Natural killer cell (primary cell): Measurements from ENCODE around the gene CSNK1A1. TPM values are rescaled to one million over a fixed set of nuclear protein-coding genes. Genes with fewer than 3 reads are reported as not detected.

ENCODE experiments used
- ATAC-seq, 3 donors: fragments of 150-1000 bp in 2 of 3; fragments of 200-7000 bp in 1 of 3; cut with Tn5 transposase; 1 replicate in 1 of 3; 2 replicates in 2 of 3; pipeline ENCODE4 v1.10.0; 2021; ENCODE audit warnings: mild to moderate bottlenecking in 2 of 3, moderate library complexity in 2 of 3
- DNase-seq, 2 donors: peaks; one replicate each; pipeline versions ENCODE4 v3.0.0 to v3.0.0-alpha.2; 2013 to 2021; ENCODE audit warnings: mixed read lengths in 1 of 2
- H3K27ac ChIP-seq: one replicate; pipeline ENCODE4 v1.5.1; 2013; ENCODE audit warnings: mild to moderate bottlenecking, low read length
- H3K27me3 ChIP-seq: one replicate; pipeline ENCODE4 v1.6.1; 2013; ENCODE audit warnings: low read length; ENCODE audit not compliant: control insufficient read depth, insufficient read depth
- H3K36me3 ChIP-seq: one replicate; pipeline ENCODE4 v1.6.1; 2013; ENCODE audit warnings: low read length; ENCODE audit not compliant: control insufficient read depth, insufficient read depth
- H3K4me1 ChIP-seq: one replicate; pipeline ENCODE4 v1.6.1; 2013; ENCODE audit warnings: low read length; ENCODE audit not compliant: control insufficient read depth, insufficient read depth
- H3K4me3 ChIP-seq: one replicate; pipeline ENCODE4 v1.5.1; 2013; ENCODE audit warnings: low read length
- H3K9me3 ChIP-seq: one replicate; pipeline ENCODE4 v1.6.1; 2013; ENCODE audit warnings: low read length; ENCODE audit not compliant: control insufficient read depth, insufficient read depth
- H3K27ac Mint-ChIP-seq, 2 donors: one replicate each; pipeline ENCODE4 v1.8.0; 2022; ENCODE audit warnings: mild to moderate bottlenecking in 2 of 2, mixed read lengths in 2 of 2, moderate library complexity in 1 of 2
- H3K27me3 Mint-ChIP-seq, 2 donors: one replicate each; pipeline ENCODE4 v1.8.0; 2022; ENCODE audit warnings: low read depth in 2 of 2, mixed read lengths in 2 of 2
- H3K36me3 Mint-ChIP-seq: one replicate; pipeline ENCODE4 v1.8.0; 2022; ENCODE audit warnings: mixed read lengths
- H3K4me1 Mint-ChIP-seq, 2 donors: one replicate each; pipeline ENCODE4 v1.8.0; 2022; ENCODE audit warnings: mixed read lengths in 2 of 2
- H3K4me3 Mint-ChIP-seq: one replicate; pipeline ENCODE4 v1.8.0; 2022; ENCODE audit warnings: mild to moderate bottlenecking, moderate library complexity, mixed read lengths
- H3K9me3 Mint-ChIP-seq, 2 donors: one replicate each; pipeline ENCODE4 v1.8.0; 2022; ENCODE audit warnings: mixed read lengths in 2 of 2
- CTCF ChIP-seq: fragments of 200-600 bp; IDR thresholded peaks from one replicate; pipeline ENCODE4 v1.8.0; 2022; ENCODE audit warnings: antibody characterized with exemption
- WGBS: methylation state at CpG from one replicate; pipeline ENCODE4 v1.1.7; 2013; ENCODE audit warnings: missing lambda C conversion rate; ENCODE audit not compliant: insufficient coverage; 5-methylcytosine and 5-hydroxymethylcytosine counted together
- intact Hi-C: fragments of 100-400 bp; cut with micrococcal nuclease; formaldehyde crosslinking; loops from one replicate; pipeline ENCODE4 v1.14.2; 2022
- total RNA-seq, 4 donors: library from RNA; stranded (reverse); fragments of 120-200 nt in 1 of 4; gene quantifications; one replicate each; pipeline versions ENCODE4 v1.2.3 to v1.2.4, GENCODE V29; 2013 to 2022

CSNK1A1 gene
- total RNA-seq, 3 donors from 2014 or later (not counting 1 experiment from before 2014, with no cell fraction given), result 183 to 209 (median 206) TPM

DNA sequence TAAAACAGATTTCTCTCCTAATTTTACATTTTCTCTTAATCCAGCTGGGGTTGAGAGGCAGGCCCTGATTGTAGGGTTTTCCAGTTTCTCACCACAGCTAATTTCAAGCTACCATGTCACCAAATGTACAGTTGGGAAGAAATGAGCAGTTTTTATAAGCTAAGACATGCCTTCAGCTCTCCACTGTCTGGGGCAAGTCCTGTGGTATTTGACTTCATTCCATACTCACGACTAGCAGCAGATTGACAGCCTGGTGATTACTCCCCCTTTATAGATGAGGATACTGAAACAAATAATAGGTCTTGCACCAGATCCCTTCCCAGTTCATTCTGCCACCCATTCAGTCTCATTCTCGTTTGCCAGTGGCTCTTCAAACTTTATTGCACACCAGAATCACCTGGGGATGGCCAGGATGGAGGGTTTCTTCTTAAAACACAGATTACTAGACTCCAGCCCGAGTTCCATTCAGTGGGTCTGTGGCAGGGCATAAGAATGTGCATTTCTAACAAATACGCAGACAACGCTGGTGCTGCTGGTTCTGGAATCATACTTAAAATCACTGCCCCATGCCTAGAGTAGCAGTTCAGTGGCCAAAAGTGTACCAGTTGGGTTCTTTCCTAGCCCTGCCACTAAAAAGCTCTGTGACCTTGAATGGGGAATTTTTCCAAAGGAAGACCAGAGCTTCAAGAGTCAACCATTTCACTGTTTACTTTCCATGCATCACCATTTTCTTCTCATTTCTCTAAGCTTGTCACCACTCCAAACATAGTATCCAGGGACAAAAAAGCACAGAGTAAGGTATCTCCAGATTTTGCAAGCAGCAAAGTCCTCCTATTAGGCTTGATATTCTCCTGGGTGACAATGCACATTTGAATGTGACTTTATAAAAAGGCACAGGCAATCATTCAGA is 64.3 kb downstream of the CSNK1A1 start:
- intact Hi-C loops, result no loop called here
- DNase-seq (no peak), ATAC-seq (no peak)
- no peak overlapping the region for H3K27ac Mint-ChIP-seq
- H3K27me3 Mint-ChIP-seq, result peaks cover under 1 to 2% of the 10 kb centered on the region in 2 donors
- H3K4me3 ChIP-seq, result no peak overlapping the region
- no peaks in the 10 kb centered on the region for H3K9me3 ChIP-seq
- peaks cover 0 to 13% of the 10 kb centered on the region in 2 donors for H3K4me1 Mint-ChIP-seq
- no peak overlapping the region for H3K27ac ChIP-seq
- H3K4me3 Mint-ChIP-seq, result no peak overlapping the region
- H3K27me3 ChIP-seq, result no peaks in the 10 kb centered on the region
- no peak for TF ChIP-seq CTCF
- 88% methylated on average over 5 of the region's 5 CpGs for WGBS
- H3K36me3 Mint-ChIP-seq, result no peaks in the 10 kb centered on the region
- no peaks in the 10 kb centered on the region for H3K9me3 Mint-ChIP-seq
- no peaks in the 10 kb centered on the region for H3K4me1 ChIP-seq
- no peaks in the 10 kb centered on the region for H3K36me3 ChIP-seq

DNA sequence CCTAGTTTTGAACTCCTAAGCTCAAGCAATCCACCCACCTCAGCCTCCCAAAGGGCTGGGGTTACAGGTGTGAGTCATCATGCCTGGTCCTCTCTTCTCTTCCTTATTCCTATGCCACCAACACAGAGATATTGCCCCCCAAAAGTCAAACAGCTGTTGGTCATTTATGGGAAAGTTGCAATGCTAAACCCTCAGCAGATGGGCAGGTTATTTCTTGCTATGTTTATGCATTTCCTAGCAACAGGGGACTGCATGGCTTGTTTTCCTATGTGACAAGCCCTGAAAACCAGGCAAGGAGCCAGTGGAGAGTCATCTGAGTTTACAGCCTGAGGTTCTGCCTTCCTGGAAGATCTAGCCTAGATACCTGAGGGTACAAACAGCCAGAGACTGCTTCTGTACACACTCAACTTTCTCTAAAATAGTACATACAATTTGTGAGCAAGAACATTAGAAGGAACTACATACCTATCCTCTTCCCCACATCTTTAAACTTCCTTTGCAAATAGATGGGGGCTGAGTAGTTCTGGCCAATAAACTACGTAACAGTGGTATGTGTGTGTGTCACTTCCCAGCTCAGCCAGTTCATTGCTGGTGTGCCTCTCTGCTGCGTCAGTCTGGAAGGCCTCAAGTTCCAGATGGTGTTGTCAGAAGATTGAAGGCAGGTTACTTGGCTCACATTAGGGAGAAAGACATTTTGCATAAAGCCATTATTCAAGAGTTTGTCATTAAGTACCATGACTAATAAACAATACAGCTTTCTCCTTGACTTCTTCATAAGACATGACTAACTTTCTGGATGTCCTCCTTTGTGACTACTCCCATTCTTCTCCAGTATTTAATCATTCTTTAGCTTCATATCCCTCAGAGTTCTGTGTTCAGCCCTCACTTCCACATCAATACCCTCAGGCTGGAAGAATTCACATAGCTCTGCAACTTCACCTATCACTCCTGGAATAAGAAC is 65.3 kb downstream of the CSNK1A1 start:
- no peaks in the 10 kb centered on the region for H3K27me3 ChIP-seq
- H3K27me3 Mint-ChIP-seq, result peaks cover 4 to 6% of the 10 kb centered on the region in 2 donors
- ATAC-seq (no peak), DNase-seq (no peak)
- no peak for TF ChIP-seq CTCF
- H3K4me3 ChIP-seq, result no peak overlapping the region
- H3K9me3 ChIP-seq, result no peaks in the 10 kb centered on the region
- no peaks in the 10 kb centered on the region for H3K4me1 ChIP-seq
- no peaks in the 10 kb centered on the region for H3K36me3 Mint-ChIP-seq
- H3K27ac ChIP-seq, result no peak overlapping the region
- H3K27ac Mint-ChIP-seq, result no peak overlapping the region
- no peak overlapping the region for H3K4me3 Mint-ChIP-seq
- intact Hi-C loops, result no loop called here
- 83% methylated on average over 2 of the region's 2 CpGs for WGBS
- no peaks in the 10 kb centered on the region for H3K36me3 ChIP-seq
- H3K9me3 Mint-ChIP-seq, result no peaks in the 10 kb centered on the region
- peaks cover 0 to 13% of the 10 kb centered on the region in 2 donors for H3K4me1 Mint-ChIP-seq

- no peaks in the 10 kb centered on the region for H3K9me3 ChIP-seq
- H3K4me1 Mint-ChIP-seq, result peaks cover 0 to 2% of the 10 kb centered on the region in 2 donors
- intact Hi-C loops, result no loop called here
- H3K27me3 Mint-ChIP-seq, result peaks cover 4 to 6% of the 10 kb centered on the region in 2 donors
- no peaks in the 10 kb centered on the region for H3K27me3 ChIP-seq
- H3K36me3 ChIP-seq, result no peaks in the 10 kb centered on the region
- DNase-seq, result no peak
- no peak overlapping the region for H3K27ac ChIP-seq
- no peaks in the 10 kb centered on the region for H3K36me3 Mint-ChIP-seq
- 86% methylated on average over 4 of the region's 4 CpGs for WGBS
- no peaks in the 10 kb centered on the region for H3K4me1 ChIP-seq
- H3K4me3 ChIP-seq, result no peak overlapping the region
- no peak overlapping the region for H3K4me3 Mint-ChIP-seq
- no peak for TF ChIP-seq CTCF
- no peak for ATAC-seq
- no peaks in the 10 kb centered on the region for H3K9me3 Mint-ChIP-seq
- H3K27ac Mint-ChIP-seq, result no peak overlapping the region
These were observed 69.8 kb downstream of the CSNK1A1 start for GRCh38 chr5:149481485-149481884.
